Kidney (tissue), 14 donors: ENCODE results near the gene SLC5A10. TPM values are rescaled to one million over a fixed set of nuclear protein-coding genes. Genes with fewer than 3 reads are reported as not detected.

Experiments
- DNase-seq, 5 donors: peaks; one replicate each; pipeline ENCODE4 v3.0.0-alpha.2; 2013 to 2020
- FAIRE-seq: peaks from 2 replicates; lab custom pipeline; 2012; peaks lifted over from hg19 to GRCh38; lab: Jason Lieb, UNC
- H3K27ac ChIP-seq, 2 donors: one replicate each; pipeline ENCODE4 v1.7.0; 2013; ENCODE audit warnings: low read depth in 2 of 2, low read length in 2 of 2, inconsistent platforms in 1 of 2
- H3K27me3 ChIP-seq: one replicate; pipeline ENCODE4 v1.7.1; 2013; ENCODE audit warnings: low read length, inconsistent platforms; ENCODE audit not compliant: control insufficient read depth, insufficient read depth
- H3K36me3 ChIP-seq, 3 donors: one replicate each; pipeline versions ENCODE4 v1.7.0 to v1.7.1; 2013; ENCODE audit warnings: low read length in 3 of 3, control low read depth in 1 of 3, inconsistent platforms in 1 of 3; ENCODE audit not compliant: insufficient read depth in 3 of 3, control insufficient read depth in 2 of 3
- H3K4me1 ChIP-seq, 3 donors: one replicate each; pipeline versions ENCODE4 v1.7.0 to v1.7.1; 2013; ENCODE audit warnings: low read length in 3 of 3, inconsistent platforms in 1 of 3, low read depth in 1 of 3; ENCODE audit not compliant: control insufficient read depth in 2 of 3, insufficient read depth in 2 of 3
- H3K4me3 ChIP-seq, 3 donors: one replicate each; pipeline versions ENCODE4 v1.7.0 to v1.8.1; 2013; ENCODE audit warnings: low read length in 3 of 3, control low read depth in 1 of 3, inconsistent platforms in 1 of 3
- H3K9ac ChIP-seq, 3 donors: one replicate each; pipeline versions ENCODE4 v1.7.0 to v1.7.1; 2013; ENCODE audit warnings: low read length in 3 of 3, control low read depth in 1 of 3, inconsistent platforms in 1 of 3
- H3K9me3 ChIP-seq, 3 donors: one replicate each; pipeline versions ENCODE4 v1.7.0 to v1.7.1; 2013; ENCODE audit warnings: low read length in 3 of 3, control low read depth in 1 of 3, inconsistent platforms in 1 of 3; ENCODE audit not compliant: control insufficient read depth in 2 of 3, insufficient read depth in 1 of 3
- CTCF ChIP-seq: IDR thresholded peaks from 3 replicates; pipeline ENCODE4 v1.5.1; 2012; ENCODE audit warnings: mild to moderate bottlenecking, moderate library complexity, borderline replicate concordance; ENCODE audit not compliant: insufficient read depth; ENCODE audit errors: extremely low read depth
- intact Hi-C: fragments of 100-400 bp; cut with DNase I; formaldehyde crosslinking; loops from one replicate; pipeline ENCODE4 v1.11.1; 2022
- polyA plus RNA-seq: library from polyadenylated mRNA; stranded (reverse); fragments of 350-450 nt; fragmentation: Illumina TruSeq; extraction: RNeasy Lipid Tissue Mini Kit (QIAGEN cat#74804); gene quantifications from one replicate; pipeline ENCODE4 v1.2.3, GENCODE V29; 2014; ENCODE audit warnings: low read depth, low replicate concordance; ENCODE audit not compliant: insufficient read depth
- total RNA-seq: library from RNA; stranded (reverse); fragmentation: NEBNext Ultra II Directional; extraction: Animal tissue kit (Norgen Biotek cat#: 25700); gene quantifications from one replicate; pipeline ENCODE4 v1.2.1, GENCODE V29; 2021
- donor health status: control.
- donor health status: control.
- donor health status: control.
- donor health status: control.
- donor health status: control.
- donor health status: DM: yes; HTN: yes; CAD: no.
- donor health status: Normal renal cell carcinoma (clear cell type).

Gene SLC5A10
- total and polyA plus RNA-seq, 2 donors from 2014 or later = 9.7 to 16.5 TPM

DNA sequence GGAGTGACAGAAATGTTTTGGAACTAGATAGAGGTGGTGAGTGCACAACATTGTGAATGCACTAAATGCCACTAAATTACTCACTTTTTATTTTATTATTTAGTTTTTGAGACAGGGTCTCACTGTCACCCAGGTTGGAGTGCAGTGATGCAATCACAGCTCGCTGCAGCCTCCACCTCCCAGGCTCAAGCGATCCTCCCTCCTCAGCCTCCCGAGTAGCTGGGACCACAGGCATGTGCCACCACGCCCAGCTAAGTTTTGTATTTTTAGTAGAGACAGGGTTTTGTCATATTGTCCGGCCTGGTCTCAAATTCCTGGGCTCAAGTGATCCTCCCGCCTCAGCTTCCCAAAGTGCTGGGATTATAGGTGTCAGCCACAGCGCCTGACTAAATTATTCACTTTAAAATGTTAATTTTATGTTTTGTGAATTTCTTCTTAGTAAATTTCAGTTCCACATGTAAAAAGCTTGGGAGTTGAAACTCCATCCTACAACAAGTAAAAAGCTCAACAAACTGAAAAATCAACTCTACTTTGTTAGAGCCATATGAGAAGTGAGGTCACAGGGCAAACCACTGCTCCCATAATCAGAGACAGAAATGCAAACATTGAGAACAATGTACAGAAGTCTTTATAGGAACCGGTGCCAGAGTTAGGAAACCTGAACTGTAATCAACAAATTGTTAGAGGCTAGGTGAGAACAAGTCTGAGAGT, 13.8 kb upstream of the SLC5A10 start:
- H3K4me3 ChIP-seq = no peak overlapping the region
- intact Hi-C loops = no loop called here
- no peaks in the 10 kb centered on the region for H3K9me3 ChIP-seq
- H3K27ac ChIP-seq = no peak overlapping the region
- no peak for TF ChIP-seq CTCF
- no peaks in the 10 kb centered on the region for H3K4me1 ChIP-seq
- FAIRE-seq = no peak
- no peaks in the 10 kb centered on the region for H3K27me3 ChIP-seq
- no peaks in the 10 kb centered on the region for H3K36me3 ChIP-seq
- H3K9ac ChIP-seq = no peak overlapping the region
- no peak for DNase-seq

GRCh38 chr17:18938692-18939023, 13.3 kb upstream of the SLC5A10 start:
- no peaks in the 10 kb centered on the region for H3K9me3 ChIP-seq
- FAIRE-seq = no peak

DNA sequence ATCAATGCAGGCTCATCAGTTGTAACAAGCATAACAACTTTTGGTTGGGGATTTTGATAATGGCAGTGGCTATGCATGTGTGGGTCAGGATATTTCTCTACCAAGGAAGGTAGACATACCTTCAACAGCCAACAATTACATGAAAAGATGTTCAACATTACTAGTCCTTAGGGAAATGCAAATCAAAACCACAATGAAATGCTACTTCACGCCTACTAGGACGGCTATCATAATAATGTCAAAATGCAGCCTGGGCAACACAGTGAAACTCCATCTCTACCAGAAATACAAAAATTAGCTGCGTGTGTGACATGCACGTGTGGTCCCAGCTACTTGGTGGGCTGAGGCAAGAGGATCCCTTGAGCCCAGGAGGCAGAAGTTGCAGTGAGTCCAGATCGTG, 7.3 kb upstream of the SLC5A10 start:
- no peaks in the 10 kb centered on the region for H3K36me3 ChIP-seq
- no peaks in the 10 kb centered on the region for H3K27me3 ChIP-seq
- H3K4me3 ChIP-seq = no peak overlapping the region
- no peak for TF ChIP-seq CTCF
- H3K9ac ChIP-seq = no peak overlapping the region
- no peak overlapping the region for H3K27ac ChIP-seq
- no peak for FAIRE-seq
- DNase-seq = no peak
- intact Hi-C loops = no loop called here
- H3K9me3 ChIP-seq = no peaks in the 10 kb centered on the region
- no peaks in the 10 kb centered on the region for H3K4me1 ChIP-seq

More at GRCh38 chr17:18938692-18939023, 13.3 kb upstream of the SLC5A10 start:
- no peak for TF ChIP-seq CTCF
- no peaks in the 10 kb centered on the region for H3K4me1 ChIP-seq
- H3K27ac ChIP-seq = no peak overlapping the region
- no peak overlapping the region for H3K4me3 ChIP-seq
- H3K9ac ChIP-seq = no peak overlapping the region
- no peaks in the 10 kb centered on the region for H3K27me3 ChIP-seq
- no peak for DNase-seq
- intact Hi-C loops = no loop called here
- H3K36me3 ChIP-seq = no peaks in the 10 kb centered on the region
